IMR-90 (cell line): ENCODE data around the gene IL22. TPM values are rescaled to one million over a fixed set of nuclear protein-coding genes. Genes with fewer than 3 reads are reported as not detected.

ENCODE experiments used
- ATAC-seq: fragments of 200-7000 bp; cut with Tn5 transposase; 2 replicates; pipeline ENCODE4 v1.9.1; 2020; ENCODE audit warnings: low read depth, mild to moderate bottlenecking, moderate library complexity
- BruUV-seq: library from RNA; stranded (reverse); fragments of 400-500 nt; replicated peaks from 2 replicates; lab custom pipeline; 2021; lab: Mats Ljungman, UMichigan
- CTCF ChIA-PET: fragments of 300-600 bp; formaldehyde crosslinking; extraction: SDS; loops from one replicate; lab custom pipeline; 2021; ENCODE audit warnings: antibody characterized with exemption; lab: Yijun Ruan, JAX
- POLR2A ChIA-PET: fragments of 300-600 bp; sonication (Branson Sonifier 250); formaldehyde crosslinking; loops from one replicate; lab custom pipeline; 2022; ENCODE audit warnings: antibody characterized with exemption; ENCODE audit not compliant: unreplicated experiment; lab: Charles Lee
- DNase-seq: peaks from one replicate; pipeline ENCODE4 v3.0.0; 2013
- H2AFZ ChIP-seq: replicated peaks from 2 replicates; pipeline ENCODE3; 2013; ENCODE audit warnings: low read length, mild to moderate bottlenecking; ENCODE audit not compliant: poor library complexity
- H2AK5ac ChIP-seq: 2 replicates; pipeline ENCODE4 v1.6.1; 2013; ENCODE audit warnings: low read depth, low read length, inconsistent platforms
- H2AK9ac ChIP-seq: replicated peaks from 2 replicates; pipeline ENCODE3; 2013; ENCODE audit warnings: mild to moderate bottlenecking, low read depth, low read length, moderate library complexity; ENCODE audit not compliant: poor library complexity
- H2BK120ac ChIP-seq: 2 replicates; pipeline ENCODE4 v1.6.1; 2013; ENCODE audit warnings: low read depth, low read length, inconsistent platforms
- H2BK15ac ChIP-seq: 3 replicates; pipeline ENCODE4 v1.6.1; 2013; ENCODE audit warnings: low read depth, low read length, inconsistent platforms
- H2BK20ac ChIP-seq: 2 replicates; pipeline ENCODE4 v1.6.1; 2013; ENCODE audit warnings: low read depth, mild to moderate bottlenecking, inconsistent platforms, low read length, moderate library complexity
- H2BK5ac ChIP-seq: 2 replicates; pipeline ENCODE4 v1.6.1; 2013; ENCODE audit warnings: mild to moderate bottlenecking, low read depth, low read length, inconsistent platforms; ENCODE audit not compliant: poor library complexity, severe bottlenecking
- H3K14ac ChIP-seq: replicated peaks from 2 replicates; pipeline ENCODE4 v1.6.1; 2013; ENCODE audit warnings: low read depth, low read length, inconsistent platforms
- H3K18ac ChIP-seq: 2 replicates; pipeline ENCODE4 v1.6.1; 2013; ENCODE audit warnings: low read depth, low read length, control low read depth
- H3K23ac ChIP-seq: 2 replicates; pipeline ENCODE4 v1.6.1; 2013; ENCODE audit warnings: low read depth, low read length, inconsistent platforms
- H3K27ac ChIP-seq: 2 replicates; pipeline ENCODE4 v1.5.1; 2013; ENCODE audit warnings: mild to moderate bottlenecking, control low read depth, low read length; ENCODE audit not compliant: insufficient read depth
- H3K27me3 ChIP-seq: 2 replicates; pipeline ENCODE4 v1.6.1; 2013; ENCODE audit warnings: low read length; ENCODE audit not compliant: control insufficient read depth, insufficient read depth
- H3K36me3 ChIP-seq: 2 replicates; pipeline ENCODE4 v1.6.1; 2013; ENCODE audit warnings: low read length, mixed read lengths; ENCODE audit not compliant: control insufficient read depth, insufficient read depth
- H3K4ac ChIP-seq: 2 replicates; pipeline ENCODE4 v1.6.1; 2013; ENCODE audit warnings: low read depth, low read length, inconsistent platforms
- H3K4me1 ChIP-seq: 2 replicates; pipeline ENCODE4 v1.6.1; 2013; ENCODE audit warnings: low read length, mixed read lengths; ENCODE audit not compliant: control insufficient read depth, insufficient read depth
- H3K4me2 ChIP-seq: 2 replicates; pipeline ENCODE4 v1.6.1; 2013; ENCODE audit warnings: low read depth, mild to moderate bottlenecking, control low read depth, low read length, moderate library complexity
- H3K4me3 ChIP-seq: 2 replicates; pipeline ENCODE4 v1.5.1; 2013; ENCODE audit warnings: low read depth, mild to moderate bottlenecking, control low read depth, low read length, moderate library complexity; ENCODE audit not compliant: insufficient read depth
- H3K56ac ChIP-seq: 2 replicates; pipeline ENCODE4 v1.6.1; 2013; ENCODE audit warnings: low read length, inconsistent platforms; ENCODE audit not compliant: insufficient read depth; ENCODE audit errors: extremely low read depth
- H3K79me1 ChIP-seq, 2 experiments: 2 replicates each; pipeline ENCODE4 v1.6.1; 2013; ENCODE audit warnings: low read length in 2 of 2, inconsistent platforms in 1 of 2, low read depth in 1 of 2
- H3K9ac ChIP-seq: 2 replicates; pipeline ENCODE4 v1.6.1; 2013; ENCODE audit warnings: low read depth, low read length, control low read depth
- H3K9me1 ChIP-seq: 2 replicates; pipeline ENCODE4 v1.6.1; 2013; ENCODE audit warnings: low read length, inconsistent platforms; ENCODE audit not compliant: insufficient read depth
- H3K9me3 ChIP-seq: 2 replicates; pipeline ENCODE4 v1.6.1; 2013; ENCODE audit warnings: low read length; ENCODE audit not compliant: control insufficient read depth, insufficient read depth
- H4K20me1 ChIP-seq: 2 replicates; pipeline ENCODE4 v1.6.1; 2013; ENCODE audit warnings: low read length, inconsistent platforms; ENCODE audit not compliant: insufficient read depth
- H4K5ac ChIP-seq: 2 replicates; pipeline ENCODE4 v1.6.1; 2013; ENCODE audit warnings: mild to moderate bottlenecking, low read depth, low read length, control low read depth
- H4K8ac ChIP-seq, 2 experiments: 2 replicates each; pipeline ENCODE4 v1.6.1; 2013; ENCODE audit warnings: low read depth in 2 of 2, low read length in 2 of 2, control low read depth in 1 of 2, inconsistent platforms in 1 of 2
- H4K91ac ChIP-seq: 2 replicates; pipeline ENCODE4 v1.6.1; 2013; ENCODE audit warnings: low read depth, low read length, inconsistent platforms; ENCODE audit not compliant: insufficient read depth
- ELK1 ChIP-seq: fragments of 150-350 bp; IDR thresholded peaks from 2 replicates; pipeline ENCODE4 v1.6.1; 2016; ENCODE audit warnings: low read depth, mild to moderate bottlenecking, low read length, moderate library complexity, borderline replicate concordance
- WGBS, 2 experiments: methylation state at CpG; one replicate each; pipeline versions ENCODE4 v1.1.5 to v1.1.7; 2013; ENCODE audit warnings: missing lambda C conversion rate in 2 of 2; ENCODE audit not compliant: insufficient read length in 1 of 2; ENCODE audit errors: extremely low coverage in 2 of 2; 5-methylcytosine and 5-hydroxymethylcytosine counted together
- dilution Hi-C: fragments of 300-500 bp; cut with HindIII; formaldehyde crosslinking; loops from one replicate; pipeline ENCODE4 v1.14.3; 2018; ENCODE audit warnings: low sequenced_read_pairs; ENCODE audit not compliant: unreplicated experiment
- in situ Hi-C: fragments of 300-500 bp; cut with MboI; formaldehyde crosslinking; loops from 3 replicates; pipeline ENCODE4 v1.14.3; 2019; ENCODE audit warnings: low sequenced_read_pairs, inconsistent platforms, mixed read lengths
- intact Hi-C: fragments of 100-400 bp; cut with micrococcal nuclease; formaldehyde crosslinking; loops from 2 replicates; pipeline ENCODE4 v1.10.0; 2022
- polyA plus RNA-seq, 3 experiments: library from polyadenylated mRNA; depleted of rRNA; stranded (reverse); fragments of >200 nt; gene quantifications; 2 replicates each; pipeline ENCODE4 v1.2.3, GENCODE V29; 2012; ENCODE audit warnings: low replicate concordance in 1 of 3
- total RNA-seq: library from RNA; depleted of rRNA; stranded (reverse); fragments of >200 nt; gene quantifications from 2 replicates; pipeline ENCODE4 v1.2.3, GENCODE V29; 2012

Gene IL22
- total and polyA plus RNA-seq, 2 of the 4 experiments (the other 2 are of a cell fraction): not detected

- CTCF ChIA-PET: no interaction called here
- H2AFZ ChIP-seq: no peak overlapping the region
- peaks cover 8% of the 10 kb centered on the region for H3K4me1 ChIP-seq
- intact Hi-C loops: loop anchor here (1.0 kb wide), 1 partner anchor 80 kb away; no protein-coding TSS in a partner anchor
- H4K20me1 ChIP-seq: no peaks in the 10 kb centered on the region
- H2AK5ac ChIP-seq: no peak overlapping the region
- peak; percentile 39 for DNase-seq
- H3K9ac ChIP-seq: no peak overlapping the region
- H3K14ac ChIP-seq: no peak overlapping the region
- TF ChIP-seq ELK1: no peak
- no peak overlapping the region for H4K91ac ChIP-seq
- no CpG with 5 or more reads among the region's 2 CpGs for WGBS, 2 experiments
- H3K56ac ChIP-seq: no peak overlapping the region
- H3K18ac ChIP-seq: no peak overlapping the region
- H3K79me1 ChIP-seq: no peaks in the 10 kb centered on the region
- no peak overlapping the region for H3K23ac ChIP-seq
- dilution Hi-C loops: no loop called here
- in situ Hi-C loops: no loop called here
- no peak overlapping the region for H4K5ac ChIP-seq
- H2BK15ac ChIP-seq: no peak overlapping the region
- ATAC-seq: no peak
- no peak overlapping the region for H3K4me3 ChIP-seq
- BruUV-seq: no TSS peak
- no peak overlapping the region for H2BK5ac ChIP-seq
- H3K9me1 ChIP-seq: 0 out of 2 replicates have a peak, but pooled peaks cover 5% of the 10 kb centered on the region
- no peaks in the 10 kb centered on the region for H3K9me3 ChIP-seq
- H4K8ac ChIP-seq: 0 out of 4 replicates have a peak overlapping the region, but pooled peaks of 1 of the 2 experiments have one; percentile 6
- H2BK20ac ChIP-seq: no peak overlapping the region
- H2AK9ac ChIP-seq: no peak overlapping the region
- H3K4ac ChIP-seq: no peak overlapping the region
- peak overlapping the region; percentile 39; the same call in 1 of the 2 replicates for H3K4me2 ChIP-seq
- H3K36me3 ChIP-seq: no peaks in the 10 kb centered on the region
- POLR2A ChIA-PET: no interaction called here
- no peak overlapping the region for H2BK120ac ChIP-seq
- no peak overlapping the region for H3K27ac ChIP-seq
- peaks cover 6% of the 10 kb centered on the region; the same call in 1 of the 2 replicates for H3K27me3 ChIP-seq
These were observed 15.8 kb downstream of the IL22 start for GRCh38 chr12:68237619-68238018.
